ENCODE measurements around the gene PDE4B.

Gene PDE4B

DNA sequence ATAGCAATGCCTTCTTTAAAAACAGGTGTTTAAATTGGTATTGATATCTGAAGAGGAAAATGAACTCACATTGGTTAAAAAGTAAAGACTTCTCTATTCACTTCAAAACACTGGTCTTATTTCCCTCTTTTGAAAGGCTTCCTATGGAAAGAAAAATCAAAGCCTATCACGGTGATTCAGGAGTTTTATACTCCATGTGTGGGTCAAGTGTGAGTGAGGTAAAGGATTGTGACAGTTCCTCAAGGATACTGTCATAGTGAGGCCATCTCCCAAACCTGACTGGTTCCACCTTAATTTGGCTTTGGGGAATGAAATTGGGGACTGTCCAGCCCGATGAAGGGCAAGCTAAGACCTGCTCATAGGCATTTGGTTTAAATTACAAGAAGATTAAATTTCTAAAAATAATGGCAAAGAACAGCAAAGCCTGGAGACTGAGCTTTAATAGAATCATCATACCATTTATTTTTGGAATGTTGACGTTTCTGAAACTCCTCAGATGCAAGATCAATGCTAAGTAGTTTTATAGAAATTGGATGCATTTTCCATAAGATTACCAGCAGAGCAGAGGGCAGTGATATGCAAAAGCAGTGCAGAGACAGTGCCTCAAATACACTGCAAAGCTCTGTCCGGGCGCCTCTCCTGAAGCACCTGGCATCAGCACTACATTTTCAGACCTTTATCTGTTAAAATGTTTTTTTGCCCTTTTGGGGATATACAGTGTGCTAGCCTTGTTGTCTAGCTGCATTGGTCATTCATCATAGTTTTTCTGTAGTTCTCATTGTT is 439.2 kb downstream of the PDE4B start:
- DNase-seq, result no peak

DNA sequence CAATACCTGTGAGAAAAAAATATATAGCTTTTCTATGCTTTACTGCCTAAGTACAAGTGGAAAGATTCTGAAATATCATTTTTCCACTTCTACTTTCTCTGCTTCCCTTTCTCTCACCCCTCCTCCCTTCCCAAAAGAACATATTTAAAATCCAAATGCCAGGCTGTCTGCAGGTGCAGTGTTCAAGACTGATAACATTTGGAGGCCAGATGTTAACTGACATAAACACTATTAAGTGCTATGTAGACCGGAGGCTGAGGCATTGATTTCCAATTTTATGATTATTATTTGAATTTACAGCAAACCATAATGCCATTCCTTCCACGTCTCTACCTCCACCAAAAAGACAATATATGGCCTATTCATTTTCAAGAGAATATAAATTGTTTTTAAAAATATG is 444.3 kb downstream of the PDE4B start:
- no peak for DNase-seq

DNA sequence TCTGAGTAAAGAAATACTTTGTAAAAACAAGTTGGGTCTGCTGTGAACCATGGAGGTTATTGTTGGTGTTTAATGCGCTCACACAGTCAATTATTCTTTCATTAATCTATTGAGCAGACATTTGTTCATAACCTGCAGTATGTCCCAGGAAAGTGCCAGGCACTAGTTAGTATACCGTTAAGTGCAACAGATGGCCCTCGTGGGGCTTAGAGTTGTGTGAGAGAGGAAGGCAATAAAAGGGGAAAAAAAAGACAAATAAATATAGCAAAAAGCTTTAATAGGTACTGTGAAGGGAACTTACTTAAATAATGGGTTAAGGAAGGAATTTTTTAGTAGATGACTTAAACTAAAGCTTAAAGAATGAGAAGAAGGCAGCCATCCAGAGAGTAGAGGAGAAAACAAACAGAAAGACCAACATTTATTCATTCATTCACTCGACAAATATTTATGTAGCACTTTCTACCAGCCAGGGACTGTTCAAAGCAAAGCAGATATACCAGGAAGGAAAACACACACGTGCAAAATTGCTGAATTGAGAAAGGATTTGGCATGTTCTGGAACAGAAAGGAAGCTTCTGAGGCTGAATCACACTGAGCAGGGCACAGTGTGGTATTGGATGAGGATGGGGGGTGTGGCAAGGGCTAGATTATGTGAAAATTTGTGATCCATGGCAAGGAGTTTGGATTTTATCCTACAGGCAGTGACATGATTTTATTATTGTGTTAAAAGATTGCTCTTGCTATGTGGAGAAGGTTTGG is 445.2 kb downstream of the PDE4B start:
- DNase-seq, result no peak

DNA sequence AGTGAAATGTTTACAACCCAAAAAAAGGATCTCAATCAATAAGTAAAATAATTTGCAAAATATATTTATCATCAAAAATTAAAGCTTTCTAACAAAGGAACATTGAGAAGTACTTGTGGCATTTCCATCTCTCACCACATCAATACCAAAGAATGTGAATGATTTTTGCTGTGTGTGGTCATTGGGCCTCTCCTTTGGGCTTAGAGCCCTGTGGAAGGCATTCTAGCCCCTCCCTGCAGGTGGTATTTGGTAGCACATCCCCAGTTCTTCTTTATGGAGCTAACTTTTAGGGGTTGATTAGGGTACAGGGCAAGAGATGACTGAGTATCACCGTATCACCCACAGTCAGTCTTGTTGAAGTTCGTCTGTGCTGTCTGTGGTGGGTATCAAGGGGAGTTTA is 447.1 kb downstream of the PDE4B start:
- no peak for DNase-seq

DNA sequence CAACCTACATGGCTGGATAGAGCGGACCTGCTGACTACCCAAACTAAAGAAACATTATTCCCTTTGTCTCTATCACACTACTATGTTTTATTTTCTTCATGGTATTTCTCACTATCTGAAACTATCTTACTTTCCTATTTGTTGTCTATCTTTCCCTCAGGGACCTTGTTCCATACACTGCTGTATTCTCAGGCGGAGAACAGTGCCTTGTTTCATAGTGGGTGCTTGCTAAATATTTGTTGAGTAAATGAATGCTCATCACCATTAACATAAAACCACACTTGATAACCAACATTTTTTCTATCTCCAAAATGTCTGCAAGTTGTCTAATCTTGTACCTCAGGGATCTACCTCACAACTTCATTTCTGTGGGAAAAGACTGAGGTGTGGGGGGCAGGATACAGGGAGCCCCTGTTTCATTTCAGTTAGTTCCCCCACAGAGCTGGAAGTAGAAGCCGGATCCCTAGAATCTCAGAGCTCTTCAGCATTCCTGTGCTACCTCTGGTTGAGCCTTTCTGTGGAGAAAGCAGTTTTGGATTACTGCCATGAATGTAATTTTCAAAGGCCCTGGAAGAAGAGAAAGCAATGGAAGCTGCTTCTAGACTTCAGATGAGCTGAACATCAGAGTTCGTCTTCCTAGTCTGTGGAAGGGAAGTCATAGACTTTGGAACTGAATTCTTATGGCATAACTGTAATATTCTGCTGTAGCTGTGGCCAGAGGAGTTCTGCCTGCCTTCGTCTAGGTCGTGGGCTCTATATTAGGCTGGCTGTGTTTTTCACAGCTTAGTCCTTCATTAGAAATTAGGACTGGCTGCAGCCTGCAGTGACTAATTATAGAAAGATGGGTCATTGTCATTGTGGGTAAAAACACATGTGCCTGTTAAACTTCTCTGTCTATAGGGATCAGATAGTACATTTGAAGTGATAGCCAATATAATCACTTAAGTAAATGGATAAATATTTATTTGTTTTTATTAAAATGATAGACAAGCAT is 448.1 kb downstream of the PDE4B start:
- peak in 2 of 58 donors; percentile 5 to 22 for DNase-seq

DNA sequence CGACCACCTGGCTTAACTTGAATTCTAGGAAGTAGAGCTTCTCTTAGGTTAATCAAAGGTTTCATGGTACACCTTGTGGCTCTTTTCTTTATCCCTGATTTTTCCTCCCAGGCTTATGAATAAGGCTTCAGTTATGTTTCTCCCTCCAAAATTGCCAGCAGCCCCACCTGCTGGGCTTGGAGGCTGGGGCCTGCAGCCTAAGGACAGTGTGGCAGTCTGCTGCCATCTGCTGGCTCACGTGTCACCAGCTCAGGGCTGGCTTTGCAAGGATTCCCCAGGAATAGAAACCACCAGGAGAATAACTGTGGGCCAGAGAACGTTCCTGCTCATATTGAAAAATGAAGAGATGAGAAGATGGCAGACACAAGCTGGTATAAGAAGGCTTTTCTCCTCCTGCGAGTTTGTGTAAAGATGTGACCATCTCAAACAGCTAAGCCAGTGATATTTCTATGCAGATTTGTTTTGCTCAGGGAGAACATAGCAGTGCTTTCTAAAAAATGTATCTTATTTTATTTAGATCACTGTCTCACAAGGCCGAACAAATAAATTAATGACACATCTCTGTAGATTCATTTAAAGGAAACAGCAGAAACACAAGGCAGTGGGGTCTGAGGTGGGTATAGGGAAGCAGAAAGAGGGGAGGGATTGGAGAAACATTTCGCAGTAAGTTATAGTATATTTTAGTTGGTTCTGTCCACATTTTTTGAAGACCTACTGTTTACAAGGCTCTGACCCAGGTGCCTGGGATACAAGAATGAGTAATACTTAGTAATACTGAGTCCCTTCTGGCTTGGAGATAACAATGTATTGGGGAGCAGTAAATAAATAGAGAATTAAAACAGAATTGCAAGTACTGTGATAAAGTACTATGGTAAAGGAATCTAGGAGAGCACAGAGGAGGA is 450.2 kb downstream of the PDE4B start:
- peak; percentile 2 to 93 (median 82) for DNase-seq

DNA sequence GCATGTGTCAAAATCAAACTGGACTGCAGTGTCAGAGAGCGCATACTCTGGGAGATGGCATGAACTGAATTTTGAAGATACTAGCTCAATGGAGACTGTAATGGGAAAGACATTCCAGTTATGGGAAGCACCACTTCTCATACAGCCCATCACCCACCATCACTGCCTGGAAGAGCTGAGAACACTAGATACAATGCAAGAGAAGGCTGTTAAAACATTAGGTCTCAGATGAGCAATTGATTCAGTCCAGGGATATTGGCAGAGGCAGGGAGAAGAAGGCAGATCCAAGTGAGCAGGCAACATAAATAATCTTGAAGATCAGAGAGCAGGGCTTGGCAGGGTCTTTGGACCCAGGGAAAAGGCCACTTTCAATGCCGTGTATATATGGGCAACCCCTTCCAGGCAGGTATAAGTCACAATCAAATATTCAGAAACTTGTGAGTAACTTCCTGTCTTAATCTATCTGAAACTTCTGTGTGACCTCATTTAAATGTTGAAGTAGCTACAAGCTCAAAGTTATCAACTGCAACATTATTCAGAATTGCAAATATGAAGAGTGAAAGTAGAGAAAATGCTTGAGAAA is 450.9 kb downstream of the PDE4B start:
- DNase-seq, result no peak

DNA sequence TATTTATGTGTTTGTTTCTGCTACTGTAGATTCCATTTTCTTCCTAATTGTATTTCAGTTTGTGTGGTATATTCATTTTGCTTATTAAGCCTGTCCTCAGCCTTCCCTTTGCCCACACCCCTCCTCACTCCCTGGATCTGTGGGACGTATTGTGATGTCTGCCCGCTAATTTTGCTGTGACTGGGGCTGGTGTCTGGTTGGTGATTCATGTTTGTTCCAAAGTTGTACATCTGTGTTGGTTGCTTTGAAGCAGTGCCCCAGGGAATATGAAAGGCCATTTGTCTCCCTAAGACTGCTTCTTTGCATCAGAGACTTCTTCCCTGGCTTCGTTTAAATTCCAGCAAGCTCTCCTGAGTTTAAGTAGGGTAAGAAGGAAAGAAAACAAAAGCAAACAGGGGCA is 451.7 kb downstream of the PDE4B start:
- DNase-seq, result peak in 51 of 58 donors; percentile 5 to 89 (median 56)

DNA sequence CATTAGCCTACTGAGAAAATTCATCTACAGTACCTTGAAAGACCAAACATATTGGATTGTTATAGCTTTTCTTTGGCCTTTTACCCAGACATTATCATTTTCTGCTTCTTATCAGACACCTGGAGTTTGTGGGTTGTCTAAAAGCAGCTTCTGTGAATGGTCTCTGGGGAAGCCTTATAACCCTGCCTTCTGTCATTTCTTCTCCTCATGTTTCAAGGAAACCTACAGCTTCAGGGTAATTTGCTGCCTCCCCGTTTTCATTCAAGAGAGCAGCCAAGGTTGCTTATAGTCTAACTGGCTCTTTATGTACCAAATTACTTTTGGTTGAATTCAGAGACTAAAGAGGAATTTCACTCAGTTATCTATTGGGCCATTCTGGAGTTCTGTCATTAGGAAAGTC is 453.0 kb downstream of the PDE4B start:
- no peak for DNase-seq

DNA sequence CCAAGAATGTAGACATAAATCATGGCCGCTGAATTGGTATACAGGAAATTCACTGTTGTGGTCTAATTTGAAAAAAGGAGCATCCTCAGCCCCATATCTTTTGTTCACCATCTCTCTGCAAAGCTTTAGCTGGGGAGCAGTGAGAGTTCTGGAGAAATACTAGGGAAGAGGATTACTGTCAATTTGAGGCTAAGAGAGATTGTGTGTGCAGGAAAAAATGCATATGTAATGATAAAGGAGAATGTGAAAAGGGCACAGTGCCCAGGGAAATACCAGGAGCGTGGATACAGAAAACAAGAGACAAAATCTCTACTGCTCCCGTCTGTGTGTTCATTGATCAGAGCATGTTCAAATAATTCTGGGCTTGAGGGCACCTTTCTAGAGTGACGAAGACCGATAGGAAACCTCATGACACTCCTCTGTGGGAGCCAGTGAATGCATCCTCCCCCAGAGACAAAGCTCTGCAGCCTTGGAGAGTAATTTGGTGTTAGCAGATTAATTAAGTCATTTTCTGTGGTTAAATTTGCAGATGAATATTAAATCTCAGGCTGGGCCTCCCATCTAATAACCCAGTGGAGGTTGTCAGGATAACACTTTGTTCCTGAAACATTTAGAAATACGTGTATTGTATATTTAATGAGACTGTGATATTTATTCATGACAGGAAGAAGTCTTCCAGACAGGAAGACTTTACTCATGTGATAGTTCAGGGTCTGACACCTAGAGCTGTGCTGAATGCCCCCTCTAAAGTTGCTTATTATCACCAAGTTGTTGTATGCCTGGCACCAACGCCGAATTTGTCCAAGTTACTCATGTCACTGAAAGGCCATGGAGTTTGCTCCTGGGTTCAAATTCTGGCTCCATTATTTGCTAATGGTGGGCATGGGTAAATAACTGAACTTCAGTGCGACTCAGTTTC is 453.9 kb downstream of the PDE4B start:
- peak in 1 of 58 donors; percentile 12 for DNase-seq

DNA sequence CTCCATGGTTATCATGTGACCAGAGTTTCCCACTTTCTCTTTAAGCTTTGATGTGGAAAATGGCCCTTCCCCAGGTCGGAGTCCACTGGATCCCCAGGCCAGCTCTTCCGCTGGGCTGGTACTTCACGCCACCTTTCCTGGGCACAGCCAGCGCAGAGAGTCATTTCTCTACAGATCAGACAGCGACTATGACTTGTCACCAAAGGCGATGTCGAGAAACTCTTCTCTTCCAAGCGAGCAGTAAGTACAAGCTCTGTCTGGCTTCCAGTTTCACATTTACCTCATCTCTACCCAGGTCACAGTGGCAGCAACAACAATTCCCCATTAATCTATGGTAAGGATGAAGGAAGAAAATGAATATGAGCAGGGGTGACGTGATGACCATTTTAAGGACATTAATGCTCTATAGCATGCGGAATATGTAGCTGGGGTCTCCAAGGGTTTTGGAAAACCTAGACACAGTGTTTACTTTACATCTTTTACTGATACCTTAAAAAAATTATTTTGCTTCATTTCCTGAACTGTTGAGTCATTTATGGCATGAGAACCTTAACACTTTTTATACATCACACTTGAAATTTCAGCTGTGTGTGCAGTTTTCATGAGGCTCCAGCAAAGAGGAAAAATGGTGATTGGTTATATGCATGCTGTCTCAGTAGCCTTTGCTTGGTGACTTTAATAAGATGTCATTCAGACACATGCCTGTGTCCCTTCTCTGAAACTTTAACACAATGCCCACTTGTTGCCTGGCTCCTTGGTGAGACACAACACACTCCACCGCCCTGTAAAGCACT is 454.9 kb downstream of the PDE4B start:
- DNase-seq, result no peak

DNA sequence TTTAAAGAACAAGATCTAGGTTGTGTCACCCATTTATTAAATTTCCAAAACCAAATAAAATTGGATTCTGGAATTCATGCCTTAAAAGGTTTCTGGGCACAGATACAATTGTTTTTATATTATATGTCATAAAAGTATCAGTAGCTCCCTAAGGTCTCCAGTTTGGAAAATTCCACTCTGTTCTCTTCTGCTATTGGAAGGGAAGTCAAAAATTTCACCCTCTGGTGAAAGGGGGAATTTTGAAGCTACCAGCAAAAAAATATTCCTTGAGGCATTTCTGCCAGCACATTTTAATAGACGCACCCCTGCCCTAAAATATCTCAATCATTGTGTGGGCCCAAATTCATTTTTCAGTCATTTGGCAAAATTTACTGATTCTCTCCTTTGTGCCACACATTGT is 455.6 kb downstream of the PDE4B start:
- DNase-seq, result no peak

DNA sequence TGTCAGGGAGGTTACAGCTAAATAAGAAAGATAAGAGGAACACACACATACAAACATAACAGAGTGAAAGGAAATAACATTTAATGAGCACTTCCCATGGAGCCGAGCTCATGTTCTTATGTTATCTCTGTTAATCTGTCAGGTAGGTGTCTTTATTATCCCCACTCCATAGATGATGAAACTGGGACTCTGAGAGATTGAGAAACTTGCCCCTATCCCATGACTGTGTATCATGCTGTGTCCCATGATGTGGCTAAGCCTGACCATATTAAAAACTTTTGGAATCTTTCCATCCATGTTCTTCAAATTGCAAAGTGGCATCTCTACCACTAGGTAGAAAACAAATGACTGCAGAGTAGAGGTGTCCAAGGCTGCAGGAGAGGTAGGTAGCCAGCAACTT is 456.1 kb downstream of the PDE4B start:
- DNase-seq, result no peak

DNA sequence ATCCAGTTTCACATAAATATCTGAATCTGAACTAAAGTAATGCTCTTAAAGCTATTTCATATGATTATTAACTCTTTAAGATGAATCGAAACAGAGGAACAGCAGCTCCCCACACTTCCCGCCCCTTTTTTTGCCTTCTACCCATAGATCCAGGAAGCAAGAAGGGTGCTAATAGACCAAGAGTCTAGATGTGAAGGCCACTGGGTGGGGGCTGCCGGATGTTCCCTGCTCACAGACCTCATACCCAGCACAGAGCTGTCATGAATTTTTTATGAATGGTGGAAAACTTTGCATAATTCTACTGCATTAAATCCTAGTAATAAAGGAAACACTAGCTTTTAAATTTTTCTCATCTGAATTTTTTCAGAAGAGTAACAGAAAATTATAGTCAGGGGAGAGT is 457.4 kb downstream of the PDE4B start:
- no peak for DNase-seq

DNA sequence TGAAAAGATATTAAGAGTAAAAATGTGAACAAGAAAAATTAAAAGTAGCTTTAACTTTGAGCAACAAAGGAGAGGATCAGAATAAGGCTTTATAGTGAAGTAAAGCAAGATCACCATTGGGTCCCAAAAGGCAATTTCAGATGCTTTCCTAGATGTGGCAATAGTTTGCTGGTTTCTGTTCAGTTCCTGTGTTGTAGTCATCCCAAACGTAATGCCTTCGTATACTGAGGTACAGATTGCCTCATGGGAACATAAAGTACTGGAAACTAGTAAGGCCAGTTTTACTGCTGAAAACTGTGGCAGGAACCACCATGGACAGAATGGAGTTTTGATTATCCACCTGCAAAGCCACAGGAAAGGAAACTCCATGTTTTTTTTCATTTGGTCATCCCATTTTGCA is 457.8 kb downstream of the PDE4B start:
- DNase-seq, result no peak

DNA sequence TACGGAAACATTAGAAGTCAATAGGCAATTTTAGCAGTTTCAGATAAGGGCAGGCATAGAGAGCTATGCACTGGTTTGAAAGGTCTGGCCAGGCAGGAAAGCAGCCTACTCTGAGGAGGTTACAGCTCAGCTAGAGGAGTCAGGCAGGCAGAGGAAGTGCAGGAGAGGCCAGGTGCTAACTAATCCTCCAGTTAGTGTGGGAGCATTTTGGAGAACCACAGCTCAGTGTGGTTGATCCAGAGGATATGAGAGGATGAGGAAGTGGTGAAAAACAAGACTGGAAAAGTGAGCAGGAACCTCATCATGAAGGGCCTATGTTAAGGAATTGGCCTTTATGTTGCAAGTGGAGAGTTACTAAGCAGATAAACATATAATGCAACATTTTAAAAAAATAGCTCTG is 458.9 kb downstream of the PDE4B start:
- no peak for DNase-seq

DNA sequence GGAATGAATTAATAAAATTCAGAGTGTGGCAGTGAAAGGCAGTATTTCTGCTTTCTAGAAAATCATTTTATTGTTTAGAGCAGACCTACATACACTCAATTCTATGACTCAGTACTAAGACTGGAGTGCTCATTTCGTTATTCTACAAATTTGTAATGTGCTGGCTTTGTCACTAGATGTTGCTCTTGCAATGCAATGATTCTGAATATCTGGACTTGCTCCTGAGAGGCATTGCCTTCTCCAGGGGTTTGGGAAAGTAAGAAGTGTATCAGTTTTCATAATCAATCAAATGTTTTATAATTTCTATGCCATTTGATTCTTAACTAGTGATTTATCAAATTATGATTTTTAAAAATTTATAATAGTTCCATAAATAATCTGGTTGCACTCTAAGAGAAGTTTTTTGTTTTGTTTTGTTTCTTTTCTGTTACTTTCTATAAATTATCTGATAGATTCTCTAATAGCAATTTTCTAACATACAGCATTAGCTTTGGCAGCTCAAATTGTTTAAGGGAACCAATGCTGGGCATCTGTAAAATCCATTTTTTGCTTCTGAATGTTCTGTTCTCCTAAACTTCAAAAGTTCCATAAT is 460.7 kb downstream of the PDE4B start:
- peak in 6 of 58 donors; percentile 13 to 85 (median 24) for DNase-seq

DNA sequence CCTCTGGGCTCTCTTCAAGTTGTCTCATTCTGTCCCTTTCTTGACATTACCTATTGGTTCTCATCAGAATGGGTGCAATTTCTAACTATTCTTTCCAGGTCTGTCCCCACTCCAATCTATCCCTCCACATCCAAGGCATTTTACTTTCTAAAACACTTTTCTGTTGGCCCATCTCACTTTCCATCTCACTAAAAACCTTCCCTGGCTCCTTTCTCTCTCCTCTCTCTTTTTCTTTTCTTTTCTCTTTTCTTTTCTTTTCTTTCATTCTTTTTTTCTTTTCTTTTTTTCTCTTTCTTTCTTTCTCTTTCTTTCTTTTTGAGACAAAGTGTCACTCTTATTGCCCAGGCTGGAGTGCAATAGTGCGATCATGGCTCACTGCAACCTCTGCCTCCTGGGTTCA is 462.1 kb downstream of the PDE4B start:
- no peak for DNase-seq

Measured in anterior cingulate cortex (tissue), 58 donors.